ENCODE measurements around the gene LRRC37B.
"Not testable (repeated sequence)": the region's sequence is repeated elsewhere in the genome, so short reads cannot be mapped to it uniquely, and the experiment has no call there.

DNA sequence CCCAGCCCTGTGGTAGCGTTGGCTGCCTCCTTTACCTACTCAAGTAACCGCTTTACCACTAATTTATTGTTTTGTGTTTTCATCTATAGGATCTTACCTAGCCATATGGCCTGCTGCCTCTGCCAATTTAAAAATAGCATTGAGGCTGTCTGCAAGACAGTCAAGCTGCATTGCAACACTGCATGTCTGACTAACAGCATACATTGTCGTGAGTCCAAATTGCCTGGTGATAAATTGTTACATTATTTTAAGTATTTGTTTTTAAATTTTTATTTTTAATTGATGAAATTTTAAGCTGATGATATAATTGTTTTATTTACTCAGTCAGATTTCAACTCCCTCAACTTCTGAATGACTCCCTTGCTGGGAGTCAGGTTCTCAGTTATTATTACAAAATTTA, 38.4 kb downstream of the LRRC37B start:
- TF ChIP-seq PPARA (CRISPR knock-in tag; IDR thresholded peaks at IDR 0.05; ENCODE audit: borderline replicate concordance); OSR1 (CRISPR knock-in tag; IDR thresholded peaks at IDR 0.05); RARB (CRISPR knock-in tag; IDR thresholded peaks at IDR 0.05); ZNF565 (CRISPR knock-in tag; conservative IDR thresholded peaks at IDR 0.05; ENCODE audit: low read depth); ESRRG (CRISPR knock-in tag; IDR thresholded peaks at IDR 0.05); ZFP30 (CRISPR knock-in tag; IDR thresholded peaks at IDR 0.05); CSDC2 (CRISPR knock-in tag; IDR thresholded peaks at IDR 0.05); BACH2 (CRISPR knock-in tag; IDR thresholded peaks at IDR 0.05; ENCODE audit: borderline replicate concordance): not testable (repeated sequence)
- TF ChIP-seq, protein P1, sequence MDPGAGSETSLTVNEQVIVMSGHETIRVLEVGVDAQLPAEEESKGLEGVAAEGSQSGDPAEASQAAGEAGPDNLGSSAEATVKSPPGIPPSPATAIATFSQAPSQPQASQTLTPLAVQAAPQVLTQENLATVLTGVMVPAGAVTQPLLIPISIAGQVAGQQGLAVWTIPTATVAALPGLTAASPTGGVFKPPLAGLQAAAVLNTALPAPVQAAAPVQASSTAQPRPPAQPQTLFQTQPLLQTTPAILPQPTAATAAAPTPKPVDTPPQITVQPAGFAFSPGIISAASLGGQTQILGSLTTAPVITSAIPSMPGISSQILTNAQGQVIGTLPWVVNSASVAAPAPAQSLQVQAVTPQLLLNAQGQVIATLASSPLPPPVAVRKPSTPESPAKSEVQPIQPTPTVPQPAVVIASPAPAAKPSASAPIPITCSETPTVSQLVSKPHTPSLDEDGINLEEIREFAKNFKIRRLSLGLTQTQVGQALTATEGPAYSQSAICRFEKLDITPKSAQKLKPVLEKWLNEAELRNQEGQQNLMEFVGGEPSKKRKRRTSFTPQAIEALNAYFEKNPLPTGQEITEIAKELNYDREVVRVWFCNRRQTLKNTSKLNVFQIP (CRISPR knock-in tag; IDR thresholded peaks at IDR 0.05; ENCODE audit: borderline replicate concordance, low read depth): not testable (repeated sequence)
- TF ChIP-seq, protein P2, sequence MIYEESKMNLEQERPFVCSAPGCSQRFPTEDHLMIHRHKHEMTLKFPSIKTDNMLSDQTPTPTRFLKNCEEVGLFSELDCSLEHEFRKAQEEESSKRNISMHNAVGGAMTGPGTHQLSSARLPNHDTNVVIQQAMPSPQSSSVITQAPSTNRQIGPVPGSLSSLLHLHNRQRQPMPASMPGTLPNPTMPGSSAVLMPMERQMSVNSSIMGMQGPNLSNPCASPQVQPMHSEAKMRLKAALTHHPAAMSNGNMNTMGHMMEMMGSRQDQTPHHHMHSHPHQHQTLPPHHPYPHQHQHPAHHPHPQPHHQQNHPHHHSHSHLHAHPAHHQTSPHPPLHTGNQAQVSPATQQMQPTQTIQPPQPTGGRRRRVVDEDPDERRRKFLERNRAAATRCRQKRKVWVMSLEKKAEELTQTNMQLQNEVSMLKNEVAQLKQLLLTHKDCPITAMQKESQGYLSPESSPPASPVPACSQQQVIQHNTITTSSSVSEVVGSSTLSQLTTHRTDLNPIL (CRISPR knock-in tag; IDR thresholded peaks at IDR 0.05; ENCODE audit: low read depth): not testable (repeated sequence)
- TF ChIP-seq, protein P3, sequence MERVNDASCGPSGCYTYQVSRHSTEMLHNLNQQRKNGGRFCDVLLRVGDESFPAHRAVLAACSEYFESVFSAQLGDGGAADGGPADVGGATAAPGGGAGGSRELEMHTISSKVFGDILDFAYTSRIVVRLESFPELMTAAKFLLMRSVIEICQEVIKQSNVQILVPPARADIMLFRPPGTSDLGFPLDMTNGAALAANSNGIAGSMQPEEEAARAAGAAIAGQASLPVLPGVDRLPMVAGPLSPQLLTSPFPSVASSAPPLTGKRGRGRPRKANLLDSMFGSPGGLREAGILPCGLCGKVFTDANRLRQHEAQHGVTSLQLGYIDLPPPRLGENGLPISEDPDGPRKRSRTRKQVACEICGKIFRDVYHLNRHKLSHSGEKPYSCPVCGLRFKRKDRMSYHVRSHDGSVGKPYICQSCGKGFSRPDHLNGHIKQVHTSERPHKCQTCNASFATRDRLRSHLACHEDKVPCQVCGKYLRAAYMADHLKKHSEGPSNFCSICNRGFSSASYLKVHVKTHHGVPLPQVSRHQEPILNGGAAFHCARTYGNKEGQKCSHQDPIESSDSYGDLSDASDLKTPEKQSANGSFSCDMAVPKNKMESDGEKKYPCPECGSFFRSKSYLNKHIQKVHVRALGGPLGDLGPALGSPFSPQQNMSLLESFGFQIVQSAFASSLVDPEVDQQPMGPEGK (CRISPR knock-in tag; IDR thresholded peaks at IDR 0.05; ENCODE audit: borderline replicate concordance): not testable (repeated sequence)
